SK-N-SH treated with all-trans-retinoic acid at 6 μM for 48 hours (cell line): ENCODE results near the gene DCAF7.

Source experiments
- ATAC-seq: fragments of 200-7000 bp; cut with Tn5 transposase; 3 replicates; pipeline ENCODE4 v1.9.1; 2020; ENCODE audit warnings: mild to moderate bottlenecking, moderate library complexity
- ARNTL ChIP-seq: fragments of 450-650 bp; formaldehyde crosslinking; IDR thresholded peaks from 2 replicates; pipeline ENCODE4 v1.5.0; 2020; ENCODE audit warnings: low read depth, mild to moderate bottlenecking, moderate library complexity, borderline replicate concordance
- BACH2 ChIP-seq: fragments of 250-450 bp; sonication (Bioruptor Pico); IDR thresholded peaks from 2 replicates; pipeline ENCODE4 v1.9.0; 2021; ENCODE audit warnings: mild to moderate bottlenecking, borderline replicate concordance
- CREB5 ChIP-seq: fragments of 250-450 bp; sonication (Bioruptor Pico); IDR thresholded peaks from 2 replicates; pipeline ENCODE4 v1.5.1; 2020; ENCODE audit warnings: low read depth, mild to moderate bottlenecking, moderate library complexity
- CSDC2 ChIP-seq: fragments of 250-450 bp; sonication (Bioruptor Pico); IDR thresholded peaks from 2 replicates; pipeline ENCODE4 v1.5.0; 2020; ENCODE audit warnings: mild to moderate bottlenecking, moderate library complexity
- CSRNP3 ChIP-seq: fragments of 250-450 bp; sonication (Bioruptor Pico); IDR thresholded peaks from 2 replicates; pipeline ENCODE4 v1.5.1; 2021; ENCODE audit warnings: mild to moderate bottlenecking, moderate library complexity
- ESRRG ChIP-seq: fragments of 250-450 bp; sonication (Bioruptor Pico); IDR thresholded peaks from 2 replicates; pipeline ENCODE4 v1.6.1; 2021; ENCODE audit warnings: mild to moderate bottlenecking
- GLIS3 ChIP-seq: fragments of 250-450 bp; sonication (Bioruptor Pico); IDR thresholded peaks from 2 replicates; pipeline ENCODE4 v1.5.0; 2020; ENCODE audit warnings: mild to moderate bottlenecking, moderate library complexity
- ISL1 ChIP-seq: fragments of 250-450 bp; sonication (Bioruptor Pico); IDR thresholded peaks from 2 replicates; pipeline ENCODE4 v2.1.2; 2022; ENCODE audit warnings: mild to moderate bottlenecking, moderate library complexity
- OSR1 ChIP-seq: fragments of 250-450 bp; sonication (Bioruptor Pico); IDR thresholded peaks from 2 replicates; pipeline ENCODE4 v1.8.0; 2022; ENCODE audit warnings: moderate library complexity, mild to moderate bottlenecking, inconsistent platforms
- PATZ1 ChIP-seq: fragments of 250-450 bp; sonication (Bioruptor Pico); IDR thresholded peaks from 2 replicates; pipeline ENCODE4 v1.8.0; 2020; ENCODE audit warnings: mild to moderate bottlenecking, moderate library complexity, borderline replicate concordance
- POU6F1 ChIP-seq: fragments of 250-450 bp; sonication (Bioruptor Pico); IDR thresholded peaks from 2 replicates; pipeline ENCODE4 v1.8.0; 2021; ENCODE audit warnings: low read depth, mild to moderate bottlenecking, moderate library complexity, borderline replicate concordance
- PPARA ChIP-seq: fragments of 250-450 bp; sonication (Bioruptor Pico); IDR thresholded peaks from 2 replicates; pipeline ENCODE4 v1.5.0; 2020; ENCODE audit warnings: mild to moderate bottlenecking, borderline replicate concordance
- RARB ChIP-seq: fragments of 250-450 bp; sonication (Bioruptor Pico); IDR thresholded peaks from 2 replicates; pipeline ENCODE4 v1.8.0; 2021; ENCODE audit warnings: mild to moderate bottlenecking, moderate library complexity
- SNAI2 ChIP-seq: fragments of 250-450 bp; sonication (Bioruptor Pico); IDR thresholded peaks from 2 replicates; pipeline ENCODE4 v1.5.0; 2020; ENCODE audit warnings: mild to moderate bottlenecking, moderate library complexity
- TCF4 ChIP-seq: fragments of 250-450 bp; sonication (Bioruptor Pico); IDR thresholded peaks from 2 replicates; pipeline ENCODE4 v1.8.0; 2021; ENCODE audit warnings: mild to moderate bottlenecking, moderate library complexity, borderline replicate concordance
- TSHZ2 ChIP-seq: fragments of 250-450 bp; sonication (Bioruptor Pico); IDR thresholded peaks from 2 replicates; pipeline ENCODE4 v1.5.0; 2020; ENCODE audit warnings: mild to moderate bottlenecking, moderate library complexity
- ZFP3 ChIP-seq: fragments of 250-450 bp; sonication (Bioruptor Pico); IDR thresholded peaks from 2 replicates; pipeline ENCODE4 v1.5.0; 2020; ENCODE audit warnings: mild to moderate bottlenecking, moderate library complexity
- ZNF565 ChIP-seq: fragments of 450-650 bp; formaldehyde crosslinking; conservative IDR thresholded peaks from 2 replicates; pipeline ENCODE4 v1.5.0; 2020; ENCODE audit warnings: low read depth, mild to moderate bottlenecking, moderate library complexity
- ZNF70 ChIP-seq: fragments of 450-650 bp; formaldehyde crosslinking; IDR thresholded peaks from 2 replicates; pipeline ENCODE4 v1.5.0; 2020; ENCODE audit warnings: mild to moderate bottlenecking, moderate library complexity
- ZNF8 ChIP-seq: fragments of 450-650 bp; formaldehyde crosslinking; IDR thresholded peaks from 2 replicates; pipeline ENCODE4 v1.5.0; 2020; ENCODE audit warnings: mild to moderate bottlenecking, moderate library complexity

DCAF7 gene

GRCh38 chr17:63552211-63552610 is 1.9 kb downstream of the DCAF7 start:
- ATAC-seq = no peak
- TF ChIP-seq CSRNP3 (CRISPR knock-in tag) = no peak
- no peak for TF ChIP-seq ZFP3 (CRISPR knock-in tag)
- TF ChIP-seq CSDC2 = no peak
- no peak for TF ChIP-seq GLIS3
- no peak for TF ChIP-seq RARB (CRISPR knock-in tag)
- no peak for TF ChIP-seq BACH2 (CRISPR knock-in tag)
- no peak for TF ChIP-seq ZNF70 (CRISPR knock-in tag)
- TF ChIP-seq ARNTL (CRISPR knock-in tag) = no peak
- no peak for TF ChIP-seq TSHZ2 (CRISPR knock-in tag)

- TF ChIP-seq POU6F1 (CRISPR knock-in tag) = no peak
- no peak for TF ChIP-seq ESRRG (CRISPR knock-in tag)
- no peak for TF ChIP-seq ARNTL (CRISPR knock-in tag)
- TF ChIP-seq ZNF565 (CRISPR knock-in tag) = no peak
- TF ChIP-seq RARB (CRISPR knock-in tag) = no peak
- no peak for TF ChIP-seq PATZ1 (CRISPR knock-in tag)
- no peak for TF ChIP-seq SNAI2 (CRISPR knock-in tag)
- no peak for TF ChIP-seq ZNF8 (CRISPR knock-in tag)
- no peak for TF ChIP-seq TCF4
- no peak for TF ChIP-seq BACH2 (CRISPR knock-in tag)
- ATAC-seq = no peak
These were observed 5.4 kb downstream of the DCAF7 start for GRCh38 chr17:63555500-63556156.

- ATAC-seq = no peak
- TF ChIP-seq SNAI2 (CRISPR knock-in tag) (no peak), ZNF565 (CRISPR knock-in tag) (no peak), OSR1 (no peak), TCF4 (no peak), ZNF8 (CRISPR knock-in tag) (no peak), RARB (CRISPR knock-in tag) (no peak), PPARA (CRISPR knock-in tag) (no peak), ISL1 (CRISPR knock-in tag) (no peak), CSDC2 (no peak), ZFP3 (CRISPR knock-in tag) (no peak), ZNF70 (CRISPR knock-in tag) (no peak), CREB5 (CRISPR knock-in tag) (no peak), CSRNP3 (CRISPR knock-in tag) (no peak)
- TF ChIP-seq, all 23 proteins: peak for 0
These were observed 7.1 kb downstream of the DCAF7 start for GRCh38 chr17:63557416-63557815.
